RWPE2 (cell line): ENCODE results near the gene STAC2.

Experiments
- ATAC-seq: fragments of 200-7000 bp; cut with Tn5 transposase; 3 replicates; pipeline ENCODE4 v1.9.1; 2021; ENCODE audit warnings: low read depth
- DNase-seq: peaks from one replicate; pipeline ENCODE4 v3.0.0-alpha.2; 2020; ENCODE audit warnings: low spot score
- H3K27ac ChIP-seq: fragments of 450-650 bp; 2 replicates; pipeline ENCODE4 v1.5.1; 2017; ENCODE audit warnings: mild to moderate bottlenecking; ENCODE audit not compliant: poor library complexity, severe bottlenecking
- H3K27me3 ChIP-seq: fragments of 250-450 bp; sonication (Bioruptor Pico); 2 replicates; pipeline ENCODE4 v1.5.1; 2021; ENCODE audit warnings: mild to moderate bottlenecking, moderate library complexity; ENCODE audit not compliant: insufficient read depth, poor library complexity, severe bottlenecking
- H3K36me3 ChIP-seq: fragments of 250-450 bp; sonication (Bioruptor Pico); 2 replicates; pipeline ENCODE4 v1.5.1; 2020; ENCODE audit warnings: low read depth, mild to moderate bottlenecking, moderate library complexity
- H3K4me1 ChIP-seq: fragments of 250-450 bp; sonication (Bioruptor Pico); 2 replicates; pipeline ENCODE4 v1.5.1; 2021; ENCODE audit warnings: mild to moderate bottlenecking, moderate library complexity; ENCODE audit not compliant: insufficient read depth, poor library complexity, severe bottlenecking
- H3K4me3 ChIP-seq: fragments of 250-450 bp; sonication (Bioruptor Pico); 2 replicates; pipeline ENCODE4 v1.5.1; 2021; ENCODE audit warnings: mild to moderate bottlenecking, moderate library complexity; ENCODE audit not compliant: severe bottlenecking
- H3K9me3 ChIP-seq: fragments of 250-450 bp; sonication (Bioruptor Pico); 2 replicates; pipeline ENCODE4 v1.5.1; 2021; ENCODE audit warnings: mild to moderate bottlenecking, moderate library complexity; ENCODE audit not compliant: severe bottlenecking
- TF ChIP-seq, protein P1 (sequence below): fragments of 450-650 bp; IDR thresholded peaks from one replicate; pipeline ENCODE4 v1.5.1; 2017; ENCODE audit warnings: mild to moderate bottlenecking, moderate library complexity; ENCODE audit not compliant: poor library complexity, severe bottlenecking

The STAC2 gene

DNA sequence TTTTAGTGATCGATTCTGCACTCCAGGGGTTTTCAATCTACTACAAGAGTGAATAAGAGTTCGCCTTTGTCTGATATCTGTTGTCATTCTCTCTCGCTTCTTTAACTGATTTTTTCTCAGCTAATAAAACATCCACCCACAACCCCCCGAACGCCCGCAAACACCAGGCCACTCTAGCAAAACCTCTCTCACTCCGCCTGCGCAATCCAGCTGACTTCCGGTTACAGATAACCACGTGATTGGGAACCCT, 26.0 kb downstream of the STAC2 start:
- H3K27me3 ChIP-seq: no peaks in the 10 kb centered on the region
- H3K9me3 ChIP-seq: no peaks in the 10 kb centered on the region
- TF ChIP-seq, protein P1, sequence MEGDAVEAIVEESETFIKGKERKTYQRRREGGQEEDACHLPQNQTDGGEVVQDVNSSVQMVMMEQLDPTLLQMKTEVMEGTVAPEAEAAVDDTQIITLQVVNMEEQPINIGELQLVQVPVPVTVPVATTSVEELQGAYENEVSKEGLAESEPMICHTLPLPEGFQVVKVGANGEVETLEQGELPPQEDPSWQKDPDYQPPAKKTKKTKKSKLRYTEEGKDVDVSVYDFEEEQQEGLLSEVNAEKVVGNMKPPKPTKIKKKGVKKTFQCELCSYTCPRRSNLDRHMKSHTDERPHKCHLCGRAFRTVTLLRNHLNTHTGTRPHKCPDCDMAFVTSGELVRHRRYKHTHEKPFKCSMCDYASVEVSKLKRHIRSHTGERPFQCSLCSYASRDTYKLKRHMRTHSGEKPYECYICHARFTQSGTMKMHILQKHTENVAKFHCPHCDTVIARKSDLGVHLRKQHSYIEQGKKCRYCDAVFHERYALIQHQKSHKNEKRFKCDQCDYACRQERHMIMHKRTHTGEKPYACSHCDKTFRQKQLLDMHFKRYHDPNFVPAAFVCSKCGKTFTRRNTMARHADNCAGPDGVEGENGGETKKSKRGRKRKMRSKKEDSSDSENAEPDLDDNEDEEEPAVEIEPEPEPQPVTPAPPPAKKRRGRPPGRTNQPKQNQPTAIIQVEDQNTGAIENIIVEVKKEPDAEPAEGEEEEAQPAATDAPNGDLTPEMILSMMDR: no peak
- peak overlapping the region; percentile 78 for H3K27ac ChIP-seq
- peak overlapping the region; percentile 79 for H3K4me3 ChIP-seq
- peaks cover 6% of the 10 kb centered on the region for H3K4me1 ChIP-seq
- DNase-seq: peak; percentile 85
- H3K36me3 ChIP-seq: peaks cover 43% of the 10 kb centered on the region
- ATAC-seq: peak; percentile 24; the same call in 1 of the 3 replicates

DNA sequence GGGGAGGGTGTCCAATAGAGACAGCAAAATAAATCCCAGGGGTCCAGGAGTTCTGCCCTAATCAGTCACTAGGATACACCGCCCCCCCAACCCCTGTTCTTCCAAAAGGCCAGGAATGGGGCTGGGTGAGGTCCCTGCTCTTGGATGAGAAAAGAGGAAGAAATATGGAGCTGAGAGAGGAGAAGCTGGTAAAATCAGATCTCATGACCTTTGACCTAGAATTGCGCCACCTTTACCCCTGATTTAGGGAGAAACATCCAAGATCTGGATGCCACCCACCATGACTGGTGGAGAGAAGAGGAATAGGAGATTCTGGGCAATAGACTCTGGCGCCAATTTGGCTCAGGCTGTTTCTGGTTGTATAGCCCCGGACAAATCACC, 27.6 kb downstream of the STAC2 start:
- DNase-seq (no peak), ATAC-seq (no peak)
- H3K27ac ChIP-seq: peak overlapping the region; percentile 78
- no peaks in the 10 kb centered on the region for H3K9me3 ChIP-seq
- peaks cover 6% of the 10 kb centered on the region for H3K4me1 ChIP-seq
- TF ChIP-seq, protein P1: no peak
- H3K27me3 ChIP-seq: no peaks in the 10 kb centered on the region
- no peak overlapping the region for H3K4me3 ChIP-seq
- peaks cover 39% of the 10 kb centered on the region for H3K36me3 ChIP-seq

DNA sequence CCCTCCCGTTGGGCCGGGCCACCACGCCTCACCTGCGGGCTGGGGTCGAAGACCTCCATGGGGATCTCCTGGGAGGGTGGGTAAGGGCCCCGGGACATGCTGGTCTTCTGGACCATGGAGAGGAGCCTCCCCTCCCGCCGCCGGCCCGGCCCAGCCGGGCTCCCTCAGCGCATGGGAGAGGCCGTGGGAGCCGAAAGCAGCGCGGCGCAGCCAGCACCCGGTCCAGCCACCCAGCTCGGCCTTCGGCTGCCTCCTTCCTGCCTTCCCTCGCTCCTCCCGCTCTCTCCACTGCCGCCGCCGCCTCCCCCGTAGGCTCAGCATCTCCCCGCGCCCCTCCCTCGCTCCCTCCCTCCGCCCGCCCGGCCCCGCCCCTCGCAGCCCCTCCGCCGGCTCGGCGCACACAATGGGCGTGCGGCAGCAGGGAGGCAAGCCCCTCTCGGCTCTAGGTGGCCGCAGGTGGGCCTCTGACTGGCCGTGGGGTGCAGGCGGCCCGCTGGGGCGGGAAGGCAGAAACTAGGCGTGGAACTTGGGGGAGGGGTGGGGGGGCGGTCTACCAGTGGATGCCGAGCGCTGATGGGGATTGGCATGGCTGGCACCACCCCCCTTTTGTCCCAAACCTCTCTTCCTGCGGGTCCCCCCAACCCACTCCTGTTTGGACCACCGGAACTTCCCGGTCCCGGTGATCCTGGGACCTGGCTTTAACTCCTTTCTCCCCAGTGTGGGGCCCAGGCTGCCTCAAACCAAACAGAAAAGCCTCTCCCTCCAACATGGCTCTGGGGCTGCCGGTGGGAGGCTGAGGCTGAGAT, 28.2 kb downstream of the STAC2 start, which contains the start of gene CACNB1:
Gene CACNB1, minus strand, starts transcription at position 290 of the 806 bp plus-strand sequence. Its CDS starts 174 bp downstream, at position 116.
- Histone ChIP-seq H3K4me1 (peaks cover 6% of the 10 kb centered on the region), H3K9me3 (no peaks in the 10 kb centered on the region), H3K36me3 (peaks cover 39% of the 10 kb centered on the region), H3K27ac (peak within 1 kb of the TSS; percentile 78), H3K4me3 (peak within 1 kb of the TSS; percentile 64), H3K27me3 (no peaks in the 10 kb centered on the region)
- ATAC-seq (peak; percentile 77), DNase-seq (peak; percentile 83)
- TF ChIP-seq, protein P1: no peak

DNA sequence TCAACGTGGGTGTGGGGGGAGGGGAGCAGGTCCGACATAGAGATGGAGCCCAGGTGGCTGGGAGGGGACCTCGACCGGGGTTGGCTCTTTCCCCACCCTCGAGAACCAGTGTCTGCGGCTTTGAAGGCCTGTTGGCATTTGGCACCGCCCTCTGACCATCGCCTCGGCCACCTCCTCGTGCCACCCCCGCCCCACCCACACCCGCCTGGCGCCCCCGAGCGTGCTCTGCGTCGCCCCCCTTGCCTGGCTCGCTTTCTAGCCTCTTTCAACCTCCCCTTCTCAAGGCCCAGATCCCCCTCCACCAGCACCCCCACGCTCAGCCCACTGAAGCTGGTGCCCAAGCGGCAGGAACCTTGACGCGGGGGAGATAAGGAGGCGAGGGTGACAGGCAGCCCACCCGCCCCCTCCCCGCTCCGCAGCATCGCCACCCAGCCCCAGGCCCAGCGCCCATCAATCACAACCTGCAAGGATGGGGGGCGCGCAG, 28.9 kb downstream of the STAC2 start:
- Histone ChIP-seq H3K36me3 (peaks cover 37% of the 10 kb centered on the region), H3K4me3 (peak overlapping the region; percentile 64), H3K27me3 (no peaks in the 10 kb centered on the region), H3K9me3 (no peaks in the 10 kb centered on the region), H3K4me1 (peaks cover 5% of the 10 kb centered on the region), H3K27ac (peak overlapping the region; percentile 78)
- ATAC-seq (peak; percentile 37), DNase-seq (no peak)
- TF ChIP-seq, protein P1: no peak

DNA sequence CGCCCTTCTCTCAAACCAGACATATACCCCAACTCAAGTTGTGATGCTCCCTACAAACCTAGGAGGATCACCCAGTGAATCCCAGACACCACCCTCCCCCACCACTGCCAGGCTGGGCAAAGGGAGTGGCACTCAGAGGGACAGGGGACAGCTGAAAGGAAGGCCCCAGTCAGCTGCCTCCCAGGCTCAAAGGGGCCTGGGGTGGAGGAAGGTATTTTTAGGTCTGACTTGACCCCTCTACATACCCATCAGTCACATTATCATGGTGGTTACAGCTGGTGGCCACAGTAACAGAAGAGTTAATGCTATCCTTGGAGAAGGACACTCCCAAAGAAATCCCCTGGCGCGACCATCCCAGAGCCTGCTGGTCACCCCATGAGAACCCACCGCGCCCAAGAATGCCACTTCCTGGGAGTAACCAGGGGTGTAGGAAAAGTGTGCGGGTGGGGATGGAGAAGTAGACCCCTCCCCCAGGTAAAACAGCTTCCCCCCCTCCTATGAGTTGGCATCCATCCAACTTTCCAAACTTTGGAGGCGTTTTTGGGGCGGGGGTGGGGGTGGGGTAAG, 29.4 kb downstream of the STAC2 start:
- H3K4me1 ChIP-seq: peaks cover under 1% of the 10 kb centered on the region
- H3K27ac ChIP-seq: peak overlapping the region; percentile 78
- TF ChIP-seq, protein P1: no peak
- no peaks in the 10 kb centered on the region for H3K27me3 ChIP-seq
- H3K36me3 ChIP-seq: peaks cover 35% of the 10 kb centered on the region
- no peaks in the 10 kb centered on the region for H3K9me3 ChIP-seq
- H3K4me3 ChIP-seq: peak overlapping the region; percentile 64
- DNase-seq: no peak
- ATAC-seq: no peak
